Caco-2 (cell line): ENCODE measurements around the gene CCL2. TPM values are rescaled to one million over a fixed set of nuclear protein-coding genes. Genes with fewer than 3 reads are reported as not detected.

Source experiments
- BruUV-seq: library from RNA; stranded (reverse); fragments of 400-500 nt; replicated peaks from 2 replicates; lab custom pipeline; 2021; lab: Mats Ljungman, UMichigan
- CTCF ChIA-PET: fragments of 300-600 bp; sonication (Branson Sonifier 250); formaldehyde crosslinking; loops from one replicate; lab custom pipeline; 2022; ENCODE audit warnings: antibody characterized with exemption; lab: Charles Lee
- POLR2A ChIA-PET: fragments of 300-600 bp; sonication (Branson Sonifier 250); formaldehyde crosslinking; loops from one replicate; lab custom pipeline; 2022; ENCODE audit warnings: antibody characterized with exemption; lab: Charles Lee
- DNase-seq, 2 experiments: peaks; one replicate each; pipeline versions ENCODE4 v3.0.0 to v3.0.0-alpha.2; 2020 to 2022
- H3K27me3 ChIP-seq: replicated peaks from 2 replicates; pipeline ENCODE4 v1.6.0; 2011; ENCODE audit warnings: low read length; ENCODE audit not compliant: control insufficient read depth, insufficient read depth
- H3K36me3 ChIP-seq: 2 replicates; pipeline ENCODE4 v1.5.1; 2011; ENCODE audit warnings: low read length; ENCODE audit not compliant: control insufficient read depth, insufficient read depth
- H3K4me1 ChIP-seq: fragments of 250-450 bp; sonication (Bioruptor Pico); 2 replicates; pipeline ENCODE4 v1.5.1; 2020; ENCODE audit warnings: mild to moderate bottlenecking
- H3K4me3 ChIP-seq: 2 replicates; pipeline ENCODE4 v1.5.1; 2011; ENCODE audit warnings: low read depth, mild to moderate bottlenecking, control low read depth, low read length
- H3K9me3 ChIP-seq: fragments of 250-450 bp; sonication (Bioruptor Pico); 2 replicates; pipeline ENCODE4 v1.5.1; 2020; ENCODE audit warnings: mild to moderate bottlenecking, moderate library complexity
- H3K27ac Mint-ChIP-seq: one replicate; pipeline ENCODE4 v1.8.0; 2022; ENCODE audit warnings: mixed read lengths; ENCODE audit not compliant: unreplicated experiment
- H3K27me3 Mint-ChIP-seq: one replicate; pipeline ENCODE4 v1.8.0; 2022; ENCODE audit warnings: mixed read lengths; ENCODE audit not compliant: insufficient read depth, unreplicated experiment
- H3K36me3 Mint-ChIP-seq: one replicate; pipeline ENCODE4 v1.8.0; 2022; ENCODE audit warnings: mild to moderate bottlenecking, mixed read lengths; ENCODE audit not compliant: insufficient read depth, unreplicated experiment
- H3K4me1 Mint-ChIP-seq: one replicate; pipeline ENCODE4 v1.8.0; 2022; ENCODE audit warnings: low read depth, mixed read lengths; ENCODE audit not compliant: unreplicated experiment
- H3K4me3 Mint-ChIP-seq: one replicate; pipeline ENCODE4 v1.8.0; 2022; ENCODE audit warnings: mild to moderate bottlenecking, moderate library complexity, mixed read lengths; ENCODE audit not compliant: unreplicated experiment
- H3K9me3 Mint-ChIP-seq: one replicate; pipeline ENCODE4 v1.8.0; 2022; ENCODE audit warnings: mixed read lengths; ENCODE audit not compliant: unreplicated experiment
- CTCF ChIP-seq, 2 experiments: fragments of 200-600 bp in 1 of 2; IDR thresholded peaks; 1 replicate in 1 of 2; 2 replicates in 1 of 2; pipeline versions ENCODE4 v1.5.1 to v1.8.0; 2011 to 2022; ENCODE audit warnings: antibody characterized with exemption in 1 of 2, control low read depth in 1 of 2, inconsistent platforms in 1 of 2, low read depth in 1 of 2, low read length in 1 of 2, mild to moderate bottlenecking in 1 of 2, moderate library complexity in 1 of 2; ENCODE audit not compliant: insufficient read depth in 1 of 2, severe bottlenecking in 1 of 2, unreplicated experiment in 1 of 2
- intact Hi-C: fragments of 100-400 bp; cut with micrococcal nuclease; formaldehyde crosslinking; loops from one replicate; pipeline ENCODE4 v1.10.0; 2022; ENCODE audit not compliant: unreplicated experiment
- total RNA-seq: library from RNA; stranded (reverse); gene quantifications from 2 replicates; pipeline ENCODE4 v1.2.3, GENCODE V29; 2022

Gene CCL2
- total RNA-seq, 1 experiment from 2014 or later = not detected

DNA sequence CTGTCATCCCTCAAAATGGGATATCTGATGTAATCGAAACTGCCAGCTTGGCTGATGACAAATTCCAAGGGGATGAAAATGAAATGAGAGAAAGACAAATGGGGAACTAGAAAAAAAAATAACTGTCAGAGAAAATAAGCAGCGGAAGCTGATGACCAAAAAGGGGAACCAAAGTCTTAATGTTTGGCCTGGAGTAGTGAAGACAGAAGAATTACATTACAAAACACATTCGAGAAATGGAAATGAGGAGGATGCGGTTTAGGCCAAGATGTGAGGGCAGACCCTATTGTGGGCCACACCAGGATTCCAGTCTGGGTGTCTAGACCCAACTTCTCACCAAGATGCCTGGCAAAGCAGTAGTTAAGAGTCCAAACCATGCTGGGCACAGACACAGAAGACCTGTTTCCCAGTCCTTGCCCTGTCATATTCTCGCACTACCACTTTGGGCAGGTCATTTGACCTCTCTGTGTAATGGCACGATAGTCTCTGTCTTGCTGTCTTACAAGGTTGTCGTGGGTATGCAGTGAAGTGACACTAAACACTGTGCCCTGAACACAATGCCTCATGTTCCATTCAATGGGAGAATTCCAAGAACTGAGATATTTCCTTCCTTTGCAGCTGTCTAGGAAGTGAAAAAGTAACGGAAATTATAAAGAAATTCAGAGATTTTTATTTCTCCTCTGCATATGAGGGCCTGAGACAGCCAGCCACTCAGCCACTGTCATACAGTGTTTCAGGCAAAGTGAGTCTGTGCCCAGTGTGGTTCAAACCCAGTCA, 12.3 kb upstream of the CCL2 start:
- Histone ChIP-seq H3K9me3 (no peaks in the 10 kb centered on the region), H3K4me3 (no peak overlapping the region), H3K36me3 (no peaks in the 10 kb centered on the region), H3K27me3 (no peaks in the 10 kb centered on the region), H3K4me1 (peaks cover 8% of the 10 kb centered on the region; the same call in 1 of the 2 replicates)
- intact Hi-C loops = no loop called here
- Mint-ChIP-seq H3K27ac (no peak overlapping the region), H3K27me3 (peaks cover 6% of the 10 kb centered on the region), H3K36me3 (no peaks in the 10 kb centered on the region), H3K4me1 (no peaks in the 10 kb centered on the region), H3K9me3 (no peaks in the 10 kb centered on the region), H3K4me3 (no peak overlapping the region)
- ChIA-PET CTCF (no interaction called here), POLR2A (no interaction called here)
- no TSS peak for BruUV-seq
- DNase-seq = no peak
- TF ChIP-seq CTCF (IDR thresholded peaks at IDR 0.05; ENCODE audit: insufficient read depth in 1 of 2, low read depth in 1 of 2, low read length in 1 of 2, severe bottlenecking in 1 of 2, unreplicated experiment in 1 of 2) = no peak

DNA sequence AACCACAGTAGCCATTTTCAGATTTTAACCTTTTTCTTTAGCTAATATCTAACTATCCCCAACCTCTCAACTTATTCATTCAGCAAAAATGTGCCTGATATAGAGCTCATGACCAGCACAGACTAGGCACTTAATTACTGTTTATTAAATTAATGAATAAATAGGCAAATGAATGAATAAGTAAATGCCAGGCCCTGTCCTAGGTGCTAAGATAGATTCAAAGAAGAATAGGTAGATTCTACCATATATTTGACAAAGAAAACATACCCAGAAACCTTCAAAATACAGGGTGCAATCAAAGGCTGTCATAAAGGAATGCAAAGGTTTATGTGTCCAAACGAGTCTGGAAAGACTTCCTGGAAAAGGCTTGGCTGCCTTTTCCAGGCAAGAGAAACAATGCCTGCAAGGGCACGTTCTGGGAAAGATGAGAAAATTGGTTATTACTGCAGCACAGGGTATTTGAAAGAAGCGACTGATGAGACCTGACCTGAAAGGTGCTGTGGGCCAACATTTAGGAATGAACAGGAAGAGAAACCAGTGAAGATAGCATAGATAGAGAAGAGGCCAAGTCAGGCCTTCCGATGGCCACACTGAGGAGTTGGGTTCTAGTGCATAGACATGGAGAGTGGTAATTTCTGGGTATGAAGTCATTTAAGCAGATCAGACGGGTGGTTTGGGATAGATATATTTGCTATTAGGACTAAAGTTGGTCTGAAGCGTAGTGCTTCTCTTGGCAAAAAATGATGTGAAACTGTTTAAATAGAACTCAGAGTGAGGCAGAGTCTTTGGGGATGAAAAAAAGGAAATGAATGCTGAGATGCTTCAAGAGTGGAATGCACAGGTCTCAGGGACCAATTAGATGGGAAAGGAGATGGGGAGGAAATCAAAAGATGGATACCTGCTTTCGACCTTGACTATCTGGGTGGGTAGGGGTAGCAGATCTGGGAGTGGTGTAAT, 11.4 kb upstream of the CCL2 start:
- POLR2A ChIA-PET = no interaction called here
- H3K9me3 Mint-ChIP-seq = no peaks in the 10 kb centered on the region
- TF ChIP-seq CTCF (IDR thresholded peaks at IDR 0.05; ENCODE audit: insufficient read depth in 1 of 2, low read depth in 1 of 2, low read length in 1 of 2, severe bottlenecking in 1 of 2, unreplicated experiment in 1 of 2) = no peak
- no peak overlapping the region for H3K4me3 ChIP-seq
- no peaks in the 10 kb centered on the region for H3K36me3 Mint-ChIP-seq
- no TSS peak for BruUV-seq
- H3K27ac Mint-ChIP-seq = no peak overlapping the region
- CTCF ChIA-PET = no interaction called here
- intact Hi-C loops = no loop called here
- H3K4me1 Mint-ChIP-seq = no peaks in the 10 kb centered on the region
- H3K9me3 ChIP-seq = no peaks in the 10 kb centered on the region
- H3K27me3 ChIP-seq = no peaks in the 10 kb centered on the region
- no peaks in the 10 kb centered on the region for H3K36me3 ChIP-seq
- no peak overlapping the region for H3K4me3 Mint-ChIP-seq
- DNase-seq = no peak
- H3K27me3 Mint-ChIP-seq = peaks cover 6% of the 10 kb centered on the region
- peaks cover 15% of the 10 kb centered on the region for H3K4me1 ChIP-seq

- no peaks in the 10 kb centered on the region for H3K9me3 Mint-ChIP-seq
These were observed 9.7 kb upstream of the CCL2 start for GRCh38 chr17:34245351-34245905.

More at GRCh38 chr17:34245351-34245905, 9.7 kb upstream of the CCL2 start:
- POLR2A ChIA-PET = no interaction called here
- intact Hi-C loops = no loop called here
- TF ChIP-seq CTCF (IDR thresholded peaks at IDR 0.05; ENCODE audit: insufficient read depth in 1 of 2, low read depth in 1 of 2, low read length in 1 of 2, severe bottlenecking in 1 of 2, unreplicated experiment in 1 of 2) = no peak
- no TSS peak for BruUV-seq
- no peak for DNase-seq
- Mint-ChIP-seq H3K4me3 (no peak overlapping the region), H3K4me1 (no peaks in the 10 kb centered on the region), H3K27ac (no peak overlapping the region), H3K27me3 (peaks cover 4% of the 10 kb centered on the region), H3K36me3 (no peaks in the 10 kb centered on the region)
- H3K4me1 ChIP-seq = peaks cover 29% of the 10 kb centered on the region
- H3K9me3 ChIP-seq = no peaks in the 10 kb centered on the region
- no peaks in the 10 kb centered on the region for H3K27me3 ChIP-seq
- no peaks in the 10 kb centered on the region for H3K36me3 ChIP-seq
- H3K4me3 ChIP-seq = no peak overlapping the region
- CTCF ChIA-PET = no interaction called here
